Retina (tissue), 1 donor: ENCODE data around the gene MRAP.
"Not testable (repeated sequence)": the region's sequence is repeated elsewhere in the genome, so short reads cannot be mapped to it uniquely, and the experiment has no call there.

Experiments used
- DNase-seq: peaks from one replicate; pipeline ENCODE4 v3.0.0-alpha.2; 2016

MRAP gene

DNA sequence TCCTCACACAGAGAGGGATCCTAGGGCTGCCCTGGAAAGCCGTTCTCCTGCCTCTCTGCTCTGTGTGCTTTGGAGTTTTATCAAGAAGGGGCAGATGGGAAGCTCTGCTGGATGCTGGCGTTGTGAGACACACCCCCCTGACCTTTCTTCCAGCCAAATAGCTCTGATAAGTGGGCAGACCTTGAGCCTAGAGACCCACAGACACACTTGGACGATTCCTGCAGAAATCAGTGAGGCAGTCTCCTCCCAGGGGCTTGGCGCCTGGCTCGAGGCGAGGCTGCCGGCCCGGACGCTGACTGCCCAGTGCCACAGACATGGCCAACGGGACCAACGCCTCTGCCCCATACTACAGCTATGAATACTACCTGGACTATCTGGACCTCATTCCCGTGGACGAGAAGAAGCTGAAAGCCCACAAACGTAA, at the start of gene MRAP:
TSS of gene MRAP (plus strand) at position 198 of the 424 bp plus-strand sequence. CDS start at position 315, 117 bp downstream.
- DNase-seq: no peak

DNA sequence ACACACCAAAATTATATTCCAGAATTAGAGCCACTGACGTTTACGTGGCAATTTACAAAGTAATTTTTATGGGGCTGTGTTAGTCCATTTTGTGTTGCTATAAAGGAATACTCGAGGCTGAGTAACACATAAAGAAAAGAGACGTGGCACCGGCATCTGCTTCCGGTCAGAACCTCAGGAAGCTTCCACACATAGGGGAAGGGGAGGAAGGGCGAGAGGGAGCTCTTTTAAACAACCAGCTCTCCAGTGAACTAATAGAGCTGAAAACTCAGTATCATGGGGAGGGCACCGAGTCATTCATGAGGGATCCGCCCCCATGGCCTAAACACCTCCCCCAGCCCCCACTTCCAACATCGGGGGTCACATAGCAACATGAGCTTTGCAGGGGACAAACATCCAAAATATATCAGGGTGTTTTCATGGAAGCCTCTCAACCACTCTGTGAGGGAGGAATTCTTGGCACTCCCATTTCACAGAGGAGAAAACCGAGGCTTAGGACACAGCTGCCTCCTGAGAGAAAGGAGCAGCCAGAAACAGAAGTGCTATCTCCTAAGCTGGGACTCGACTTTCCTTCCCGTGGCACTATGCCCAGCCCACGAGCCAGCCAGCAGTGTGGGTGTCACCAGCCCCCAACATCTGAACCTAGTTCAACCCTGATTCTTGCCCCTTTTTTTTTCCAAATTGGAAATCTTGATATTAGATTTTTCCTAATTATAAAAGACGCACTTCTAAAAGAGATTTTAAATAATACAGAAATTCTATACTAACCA, 49.0 kb upstream of the MRAP start:
- DNase-seq: no peak

- no peak for DNase-seq
Observed at GRCh38 chr21:32252136-32252535, 46.5 kb upstream of the MRAP start.

DNA sequence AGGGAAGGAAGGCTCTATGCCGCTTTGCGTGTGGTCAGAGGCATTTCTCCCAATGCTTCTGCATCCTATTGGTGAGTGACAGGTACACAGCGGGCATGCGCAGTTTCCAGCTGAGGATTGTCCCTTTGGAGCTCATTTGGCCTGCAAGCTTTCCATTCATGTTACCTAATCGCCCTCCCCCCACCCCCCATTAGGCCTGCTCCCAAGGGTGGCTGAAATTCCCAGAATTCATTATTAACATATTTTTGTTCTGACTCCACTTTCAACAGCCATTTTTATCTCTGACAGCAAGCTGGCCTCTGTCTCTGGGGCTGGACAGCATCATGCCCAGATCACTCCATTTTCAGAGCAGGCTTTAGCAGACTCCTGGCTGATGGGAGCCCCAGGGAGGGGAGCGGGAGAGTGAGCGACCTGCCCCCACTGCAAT, 45.4 kb upstream of the MRAP start:
- no peak for DNase-seq

DNA sequence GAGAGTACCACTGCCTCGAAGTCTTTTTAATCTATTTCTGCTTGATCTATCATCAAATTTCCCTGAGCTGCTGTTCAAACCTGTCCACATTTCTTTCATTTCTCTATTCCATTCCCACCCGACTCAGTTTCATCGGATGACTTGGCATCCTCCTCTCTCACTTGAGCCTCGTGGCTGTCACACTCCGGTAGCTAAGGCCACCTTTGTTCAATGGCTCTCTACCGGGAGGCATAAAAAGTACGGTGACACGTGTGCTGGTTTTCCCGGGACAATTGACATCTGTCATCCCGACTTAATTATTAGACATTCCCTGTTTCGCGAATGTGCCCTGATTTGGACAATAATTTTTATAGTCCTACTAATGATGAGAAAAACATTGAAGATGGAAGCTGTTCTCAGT, 42.4 kb upstream of the MRAP start:
- DNase-seq: peak; percentile 44

DNA sequence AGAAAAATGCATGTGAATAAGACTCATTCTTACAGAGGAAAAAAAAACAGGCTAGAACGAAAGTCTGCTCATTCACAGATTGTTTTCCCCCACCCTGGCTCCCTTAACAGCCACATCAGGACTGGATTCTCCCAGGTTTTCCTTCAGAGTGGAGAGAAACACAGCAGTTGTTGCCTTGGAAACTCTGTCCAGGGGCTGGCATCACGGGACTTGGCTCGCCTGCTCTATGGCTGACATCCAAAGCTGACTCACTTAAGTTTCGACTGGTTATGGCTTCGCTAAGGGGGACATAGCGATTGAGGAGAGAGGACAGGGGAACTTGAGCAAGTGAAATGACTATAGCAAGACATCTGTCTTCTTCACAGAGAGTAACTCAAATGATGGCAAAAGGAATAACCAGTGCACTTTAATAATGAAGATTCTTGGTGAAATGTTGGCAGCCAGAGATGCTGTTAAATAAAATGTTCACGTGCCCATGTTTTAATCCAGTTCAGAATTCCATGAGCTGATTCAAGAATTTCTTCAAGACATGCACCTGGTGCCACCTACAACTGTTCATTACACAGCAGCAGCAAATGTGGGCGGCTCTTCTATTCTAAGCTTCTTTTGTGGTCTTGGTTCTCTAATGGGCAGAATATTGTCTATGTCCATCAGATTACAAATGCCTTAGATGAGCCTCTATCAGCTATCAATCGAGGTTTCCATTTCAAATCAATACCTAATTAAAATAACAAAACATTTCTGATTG, 41.6 kb upstream of the MRAP start:
- peak; percentile 68 for DNase-seq

DNA sequence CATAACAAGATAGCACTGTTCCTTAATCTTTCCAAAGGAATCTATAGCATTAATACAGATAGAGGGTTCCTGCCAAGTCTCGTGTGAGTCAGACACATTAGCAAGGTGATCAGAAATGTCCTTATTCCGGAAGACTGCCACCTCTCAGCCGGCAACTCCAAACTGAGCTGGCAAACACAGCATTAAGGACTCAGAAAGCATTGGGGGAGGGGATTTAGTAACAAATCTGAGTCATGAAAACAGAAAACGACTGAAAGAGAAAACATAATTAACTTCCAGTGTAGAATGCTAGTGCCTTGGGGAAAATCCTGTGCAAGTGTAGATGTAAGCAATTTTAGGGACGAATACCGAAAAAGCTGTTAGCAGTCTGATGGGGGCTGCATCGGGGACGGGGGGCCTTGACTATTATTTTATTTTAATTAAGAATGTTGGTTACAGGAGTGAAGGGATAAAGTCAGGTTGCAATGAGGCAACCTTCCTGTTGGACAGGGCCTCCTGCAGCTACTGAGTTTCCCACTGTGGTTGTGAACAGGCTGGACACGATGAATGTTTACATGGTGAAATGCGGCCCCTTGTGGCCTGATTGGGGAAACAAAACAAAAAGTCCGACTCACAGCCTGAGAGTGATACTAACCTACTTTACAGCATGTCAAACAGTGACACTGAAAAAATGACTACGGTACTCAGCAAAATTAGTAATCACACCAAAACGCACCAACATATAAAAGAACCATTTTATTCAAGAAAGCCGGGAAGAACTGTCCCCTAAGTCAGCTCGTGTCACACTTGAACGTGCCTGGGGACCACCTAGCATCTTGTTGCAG, 40.5 kb upstream of the MRAP start:
- peak; percentile 87 for DNase-seq

- DNase-seq: not testable (repeated sequence)
Observed at GRCh38 chr21:32258786-32259048, 39.9 kb upstream of the MRAP start.

GRCh38 chr21:32260130-32260529, 38.5 kb upstream of the MRAP start:
- no peak for DNase-seq

- no peak for DNase-seq
Observed at GRCh38 chr21:32261929-32262328, 36.7 kb upstream of the MRAP start.

GRCh38 chr21:32265321-32265720, 33.3 kb upstream of the MRAP start:
- not testable (repeated sequence) for DNase-seq

DNA sequence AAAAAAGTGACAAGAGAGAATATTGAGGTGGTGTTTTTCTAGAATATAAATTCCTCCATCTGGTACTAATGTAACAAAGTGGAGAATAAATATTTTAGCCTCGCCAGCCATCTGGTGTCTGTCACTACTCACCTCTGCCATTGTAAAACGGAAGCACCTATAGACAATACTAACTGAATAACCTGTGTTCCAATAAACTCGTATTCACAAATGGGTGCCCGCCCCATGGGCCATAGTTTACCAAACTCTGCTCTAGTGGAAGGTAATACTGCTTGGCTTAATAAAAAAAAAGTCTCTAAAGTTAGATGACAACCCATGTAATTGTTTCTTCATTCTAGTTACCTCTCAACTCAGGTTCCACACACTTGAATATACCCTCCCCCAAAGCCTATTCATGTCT, 27.9 kb upstream of the MRAP start:
- DNase-seq: no peak

GRCh38 chr21:32276671-32277070, 22.0 kb upstream of the MRAP start:
- no peak for DNase-seq

GRCh38 chr21:32278103-32278502, 20.6 kb upstream of the MRAP start:
- DNase-seq: peak; percentile 20

- peak; percentile 99 for DNase-seq
Observed at GRCh38 chr21:32278518-32279376, 19.9 kb upstream of the MRAP start, which contains the start of gene MIS18A. Gene MIS18A, minus strand, starts transcription at chr21:32279049. Its CDS starts 35 bp downstream, at chr21:32279014.

- DNase-seq: no peak
Observed at GRCh38 chr21:32279377-32279680, 19.3 kb upstream of the MRAP start.

- no peak for DNase-seq
Observed at GRCh38 chr21:32281531-32281930, 17.1 kb upstream of the MRAP start.

DNA sequence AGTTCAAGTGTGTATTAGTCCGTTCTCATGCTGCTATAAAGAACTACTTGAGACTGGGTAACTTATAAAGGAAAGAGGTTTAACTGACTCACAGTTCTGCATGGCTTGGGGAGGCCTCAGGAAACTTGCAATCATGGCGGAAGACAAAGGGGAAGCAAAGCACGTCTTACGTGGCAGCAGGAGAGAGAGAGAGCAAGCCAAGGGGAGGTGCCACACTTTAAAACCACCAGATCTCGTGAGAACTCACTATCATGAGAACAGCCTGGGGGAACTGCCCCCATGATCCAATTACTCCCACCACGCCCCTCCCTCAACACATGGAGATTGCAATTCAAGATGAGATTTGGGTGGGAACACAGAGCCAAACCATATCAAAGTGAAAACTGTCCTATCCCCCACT, 15.7 kb upstream of the MRAP start:
- no peak for DNase-seq

- DNase-seq: no peak
Observed at GRCh38 chr21:32285476-32285875, 13.2 kb upstream of the MRAP start.

DNA sequence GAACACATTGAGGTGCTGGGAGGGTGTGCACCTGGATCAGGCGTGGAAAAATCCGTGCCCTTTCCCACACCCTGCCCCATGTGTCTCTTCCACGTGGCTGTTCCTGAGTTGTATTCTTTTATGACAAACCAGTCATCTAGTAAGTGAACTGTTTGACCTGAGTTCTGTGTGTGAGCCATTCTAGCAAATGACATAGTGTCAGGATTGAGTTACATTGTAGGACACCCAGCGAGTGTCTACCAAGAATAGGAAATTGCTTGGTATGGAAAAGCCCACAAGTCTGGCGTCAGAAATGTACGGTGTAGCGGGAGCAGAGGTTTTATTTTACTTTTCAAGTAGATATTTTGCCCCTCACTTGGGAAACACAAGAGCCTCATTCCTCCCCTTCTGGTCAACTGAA, 1.2 kb upstream of the MRAP start:
- no peak for DNase-seq

GRCh38 chr21:32298148-32298559, 501 bp upstream of the MRAP start:
- no peak for DNase-seq

- DNase-seq: no peak
Observed at GRCh38 chr21:32299695-32300094, 1.0 kb downstream of the MRAP start.
